HG03066 (cell line): Measurements from ENCODE around the gene CTBS.

Experiments
- ATAC-seq: cut with Tn5 transposase; IDR thresholded peaks from one replicate; pipeline ENCODE4 v1.9.1; 2021; ENCODE audit warnings: low read depth; ENCODE audit not compliant: unreplicated experiment

The CTBS gene

DNA sequence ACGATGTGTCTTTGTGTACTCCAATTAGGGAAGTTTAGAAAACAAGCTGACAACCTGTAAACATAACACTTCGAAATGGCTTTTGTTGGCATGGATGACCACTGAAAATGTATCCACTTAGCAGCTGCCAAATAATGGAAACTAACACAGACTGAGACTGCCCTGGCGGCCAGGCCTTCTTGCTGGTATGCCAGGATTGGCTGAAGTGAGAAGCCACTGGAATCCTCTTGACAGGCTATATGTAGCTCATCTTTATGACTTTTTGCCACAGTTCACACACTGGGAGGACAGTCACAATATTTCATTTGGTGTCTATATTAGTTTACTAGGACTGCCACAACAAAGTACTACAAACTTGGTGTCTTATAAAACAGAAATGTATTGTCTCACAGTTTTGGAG, 12.9 kb upstream of the CTBS start:
- no peak for ATAC-seq

DNA sequence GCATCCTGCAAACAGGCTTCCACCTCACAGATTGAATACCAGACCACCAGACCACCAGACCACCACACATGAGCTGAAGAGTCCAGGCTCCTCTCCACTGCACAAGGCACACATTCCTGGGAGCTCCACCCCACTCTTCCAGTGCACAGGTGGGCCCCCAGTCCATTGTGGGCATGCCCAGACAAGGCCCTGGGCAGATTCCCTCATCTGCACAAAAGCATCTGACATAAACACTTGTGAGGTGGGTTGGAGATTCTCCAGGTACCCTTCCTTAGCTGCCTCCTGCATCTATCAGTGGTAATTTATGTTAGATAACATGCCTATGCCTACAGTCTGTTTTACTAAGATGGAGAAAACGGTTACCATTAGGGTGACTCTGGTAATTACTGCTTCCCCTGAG, 11.6 kb upstream of the CTBS start:
- ATAC-seq, result no peak

- ATAC-seq, result no peak
Measured at GRCh38 chr1:84584126-84584525, 9.9 kb upstream of the CTBS start.

- ATAC-seq, result no peak
Measured at GRCh38 chr1:84583648-84584047, 9.4 kb upstream of the CTBS start.

DNA sequence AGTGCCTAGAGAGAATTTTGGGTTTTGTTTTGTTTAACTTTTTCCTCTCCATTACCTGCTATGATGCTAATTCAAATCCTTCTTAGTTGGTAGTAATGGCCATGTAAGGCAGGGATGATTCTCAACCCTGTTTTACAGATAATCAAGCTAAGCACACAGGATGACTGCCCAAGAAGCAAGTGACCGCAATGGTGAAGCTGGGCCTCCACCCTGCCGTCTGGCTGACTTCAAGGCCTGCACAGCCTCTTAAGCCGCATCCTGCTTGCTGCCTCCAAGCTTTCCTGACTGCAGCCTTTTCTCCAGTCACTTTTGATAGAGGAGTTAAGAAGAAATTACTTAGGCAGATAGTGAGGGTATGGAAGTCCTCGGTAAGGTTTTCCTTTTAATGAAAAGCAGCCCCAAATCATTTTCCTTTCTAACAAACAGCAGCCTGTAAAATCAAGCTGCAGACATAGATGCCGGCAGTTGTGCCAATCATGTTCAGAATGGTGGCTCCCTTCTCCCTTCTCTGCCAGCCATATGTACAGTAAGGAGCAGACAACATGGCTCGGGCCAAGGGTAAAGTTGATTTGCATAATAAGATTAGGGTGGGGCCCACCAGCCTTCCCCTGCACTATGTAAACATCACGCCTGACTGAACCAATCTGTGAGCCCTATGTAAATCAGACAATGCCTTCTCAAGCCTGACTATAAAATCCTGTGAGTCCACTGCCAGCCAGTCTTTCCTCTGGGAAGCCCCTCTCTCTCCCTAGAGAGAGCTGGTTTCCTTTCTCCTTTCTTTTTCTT, 8.8 kb upstream of the CTBS start:
- no peak for ATAC-seq

DNA sequence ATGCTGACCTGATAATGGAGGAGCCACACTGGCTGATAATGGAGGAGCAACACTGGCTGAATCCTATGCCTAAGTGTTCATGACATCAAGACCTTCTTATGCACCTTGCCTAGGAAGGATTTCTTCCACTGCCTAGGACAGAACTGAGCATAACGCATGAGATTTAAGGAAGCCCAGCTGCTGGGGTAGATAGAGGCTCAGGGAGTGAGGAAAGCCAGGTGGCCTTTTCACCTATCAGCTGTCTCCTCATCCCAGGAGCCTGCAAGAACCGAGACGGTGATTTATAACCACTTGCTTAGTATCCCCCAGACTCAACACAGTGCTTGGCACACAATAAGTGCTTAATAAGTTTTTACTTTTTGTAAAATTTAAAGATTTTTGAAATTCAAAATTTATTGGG, 7.4 kb upstream of the CTBS start:
- ATAC-seq, result no peak

DNA sequence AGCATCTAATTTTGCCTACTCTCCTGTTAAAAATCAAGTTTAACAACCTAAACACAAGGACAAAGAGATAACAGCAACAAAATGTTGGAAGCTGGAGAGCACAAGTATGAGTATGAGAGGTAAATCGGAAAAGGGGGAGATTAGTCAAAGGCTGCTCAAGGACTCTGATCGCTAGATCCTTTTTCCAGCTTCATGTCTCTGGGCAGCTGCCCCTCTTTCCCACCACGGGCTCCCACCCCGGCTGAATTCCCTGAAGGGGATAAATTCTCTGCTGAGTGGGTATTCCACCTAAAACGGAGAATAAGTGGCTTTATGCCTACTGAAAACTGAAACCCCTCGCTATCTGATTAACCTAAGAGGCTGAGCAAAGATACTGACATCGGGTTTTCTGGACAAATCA, 696 bp upstream of the CTBS start:
- ATAC-seq, result no peak

- no peak for ATAC-seq
Measured at GRCh38 chr1:84573481-84573966, 716 bp downstream of the CTBS start.

GRCh38 chr1:84571150-84571535, 3.1 kb downstream of the CTBS start:
- ATAC-seq, result no peak

DNA sequence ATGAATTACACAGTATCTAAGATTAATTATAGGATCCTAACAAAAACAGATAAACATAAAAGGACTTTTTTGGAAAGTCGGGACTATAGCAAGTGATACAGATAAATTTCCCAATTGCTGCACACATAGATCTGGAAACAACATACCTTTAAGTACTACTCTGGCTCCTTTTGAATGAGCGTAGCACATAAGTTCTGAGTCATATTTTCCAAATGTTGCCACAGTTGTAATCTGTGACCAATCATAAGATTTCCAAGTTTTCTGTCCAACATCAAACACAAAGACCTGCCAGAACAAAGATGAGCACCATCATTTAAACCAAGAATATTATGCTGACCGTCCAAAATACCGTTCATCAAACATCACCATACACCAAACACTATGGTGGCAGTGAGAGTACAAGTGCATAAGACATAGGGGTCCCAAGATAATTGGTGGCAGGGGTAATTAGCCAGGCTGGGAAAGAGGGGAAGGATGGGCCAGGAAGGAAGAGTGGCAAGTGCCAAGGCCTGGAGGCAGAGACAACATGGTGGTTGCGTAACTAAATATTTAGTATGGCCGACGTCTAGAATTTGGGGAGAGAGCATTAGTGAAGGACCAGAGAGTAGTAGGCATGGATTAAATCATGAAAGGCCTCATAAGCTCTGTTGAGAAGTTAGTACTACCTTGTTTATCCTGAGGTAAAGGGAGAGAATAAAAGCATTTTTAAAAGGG, 3.6 kb downstream of the CTBS start:
- no peak for ATAC-seq

GRCh38 chr1:84569216-84569615, 5.0 kb downstream of the CTBS start:
- ATAC-seq, result no peak

DNA sequence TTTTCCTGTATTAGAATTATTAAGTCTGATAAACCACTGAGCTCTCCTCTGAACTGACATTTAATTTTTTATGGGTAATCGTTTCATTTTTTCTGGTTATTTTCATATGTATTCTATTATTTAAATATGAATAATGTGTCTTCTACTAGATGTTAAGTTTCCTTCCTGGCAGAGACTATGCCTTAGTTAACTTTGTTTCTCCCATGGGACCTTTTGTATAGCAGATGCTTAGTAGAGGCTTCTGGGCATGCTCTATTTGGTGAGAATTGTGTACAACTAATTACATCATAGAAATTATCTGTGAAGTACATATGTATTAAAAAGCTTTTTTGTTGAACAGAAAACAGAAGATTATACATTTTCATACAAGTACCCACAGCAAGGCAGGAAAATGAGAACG, 23.4 kb downstream of the CTBS start:
- no peak for ATAC-seq

- ATAC-seq, result no peak
Measured at GRCh38 chr1:84541679-84542078, 32.6 kb downstream of the CTBS start.

DNA sequence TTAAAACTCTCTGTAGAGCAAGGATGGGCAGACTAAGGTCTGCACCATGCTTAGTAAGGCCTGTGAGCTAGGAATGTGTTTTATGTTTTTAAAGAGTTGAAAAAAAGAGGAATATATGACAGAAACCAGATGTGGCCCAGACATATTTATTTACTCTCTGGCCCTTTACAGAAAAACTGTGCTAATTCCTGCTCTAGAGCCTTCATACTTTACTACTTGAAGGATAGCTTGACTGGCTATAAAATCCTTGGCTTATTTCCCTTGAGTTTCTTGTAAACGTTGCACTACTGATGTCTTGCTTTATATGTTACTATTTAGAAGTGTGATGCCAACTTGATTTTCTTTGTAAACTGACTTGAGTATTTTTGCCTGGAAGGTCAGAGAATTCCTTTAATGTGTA, 33.5 kb downstream of the CTBS start:
- no peak for ATAC-seq

GRCh38 chr1:84539972-84540371, 34.3 kb downstream of the CTBS start:
- no peak for ATAC-seq

- no peak for ATAC-seq
Measured at GRCh38 chr1:84538599-84538998, 35.6 kb downstream of the CTBS start.

GRCh38 chr1:84525779-84526178, 48.5 kb downstream of the CTBS start:
- no peak for ATAC-seq

- no peak for ATAC-seq
Measured at GRCh38 chr1:84524590-84524989, 49.6 kb downstream of the CTBS start.

- no peak for ATAC-seq
Measured at GRCh38 chr1:84510668-84511067, 63.6 kb downstream of the CTBS start.

GRCh38 chr1:84510165-84510564, 64.1 kb downstream of the CTBS start:
- no peak for ATAC-seq

- no peak for ATAC-seq
Measured at GRCh38 chr1:84509029-84509428, 65.2 kb downstream of the CTBS start.

GRCh38 chr1:84508510-84508909, 65.7 kb downstream of the CTBS start:
- ATAC-seq, result no peak
